Liver (tissue), 9 donors: Measurements from ENCODE around the gene LRATD1. TPM values are rescaled to one million over a fixed set of nuclear protein-coding genes. Genes with fewer than 3 reads are reported as not detected.
A peak's percentile ranks its signal among the peaks of the same experiment; 100 is the strongest.

ENCODE experiments used
- DNase-seq: peaks from one replicate; pipeline ENCODE4 v3.0.0-alpha.2; 2017; ENCODE audit warnings: low spot score
- H3K27ac ChIP-seq, 2 donors: one replicate each; pipeline ENCODE4 v1.7.0; 2013; ENCODE audit warnings: inconsistent platforms in 2 of 2, low read length in 2 of 2, control low read depth in 1 of 2, low read depth in 1 of 2, mild to moderate bottlenecking in 1 of 2
- H3K27me3 ChIP-seq, 4 donors: one replicate each; pipeline versions ENCODE4 v1.6.1 to v1.7.0; 2013; ENCODE audit warnings: low read length in 3 of 4, inconsistent platforms in 1 of 4, mild to moderate bottlenecking in 1 of 4, moderate library complexity in 1 of 4; ENCODE audit not compliant: control insufficient read depth in 4 of 4, insufficient read depth in 4 of 4
- H3K36me3 ChIP-seq, 4 donors: one replicate each; pipeline versions ENCODE4 v1.6.1 to v1.7.0; 2013; ENCODE audit warnings: low read length in 3 of 4, mild to moderate bottlenecking in 3 of 4, low read depth in 1 of 4, moderate library complexity in 1 of 4; ENCODE audit not compliant: control insufficient read depth in 4 of 4, insufficient read depth in 3 of 4
- H3K4me1 ChIP-seq, 4 donors: one replicate each; pipeline versions ENCODE4 v1.6.1 to v1.7.0; 2013; ENCODE audit warnings: low read length in 3 of 4, mild to moderate bottlenecking in 3 of 4, moderate library complexity in 1 of 4; ENCODE audit not compliant: control insufficient read depth in 4 of 4, insufficient read depth in 4 of 4
- H3K4me3 ChIP-seq, 3 donors: one replicate each; pipeline versions ENCODE4 v1.6.1 to v1.7.0; 2013; ENCODE audit warnings: low read length in 3 of 3, control low read depth in 1 of 3, low read depth in 1 of 3, mild to moderate bottlenecking in 1 of 3
- H3K9ac ChIP-seq, 2 donors: one replicate each; pipeline ENCODE4 v1.7.0; 2013; ENCODE audit warnings: low read length in 2 of 2, mild to moderate bottlenecking in 2 of 2, moderate library complexity in 2 of 2, control low read depth in 1 of 2, low read depth in 1 of 2
- H3K9me3 ChIP-seq, 4 donors: one replicate each; pipeline versions ENCODE4 v1.6.1 to v1.7.0; 2013; ENCODE audit warnings: low read length in 3 of 4; ENCODE audit not compliant: control insufficient read depth in 4 of 4
- ATF3 ChIP-seq: IDR thresholded peaks from 2 replicates; pipeline ENCODE4 v1.6.1; 2016; ENCODE audit warnings: antibody characterized with exemption
- FOXA2 ChIP-seq: IDR thresholded peaks from 2 replicates; pipeline ENCODE4 v1.6.1; 2016; ENCODE audit warnings: antibody characterized with exemption
- HNF4A ChIP-seq, 2 donors: conservative IDR thresholded peaks; 2 replicates each; pipeline ENCODE4 v1.6.1; 2016; ENCODE audit warnings: antibody characterized with exemption in 2 of 2, mild to moderate bottlenecking in 2 of 2
- JUND ChIP-seq, 2 donors: IDR thresholded peaks; 2 replicates each; pipeline ENCODE4 v1.6.1; 2016; ENCODE audit warnings: antibody characterized with exemption in 2 of 2
- NR2F2 ChIP-seq: IDR thresholded peaks from 2 replicates; pipeline ENCODE4 v1.6.1; 2016; ENCODE audit warnings: antibody characterized with exemption
- REST ChIP-seq: IDR thresholded peaks from 2 replicates; pipeline ENCODE4 v1.6.1; 2016; ENCODE audit warnings: antibody characterized with exemption, mild to moderate bottlenecking
- SP1 ChIP-seq: IDR thresholded peaks from 2 replicates; pipeline ENCODE4 v1.6.1; 2018; ENCODE audit warnings: antibody characterized with exemption, mild to moderate bottlenecking
- TAF1 ChIP-seq: conservative IDR thresholded peaks from 2 replicates; pipeline ENCODE4 v1.6.1; 2016; ENCODE audit warnings: antibody characterized with exemption, mild to moderate bottlenecking
- YY1 ChIP-seq: IDR thresholded peaks from 2 replicates; pipeline ENCODE4 v1.6.1; 2016; ENCODE audit warnings: antibody characterized with exemption, mild to moderate bottlenecking
- ZBTB33 ChIP-seq: IDR thresholded peaks from 2 replicates; pipeline ENCODE4 v1.6.1; 2016; ENCODE audit warnings: antibody characterized with exemption
- WGBS: extraction: QIAGEN DNeasy Blood & Tissue Kit; methylation state at CpG from one replicate; pipeline ENCODE4 v1.1.7; 2013; 5-methylcytosine and 5-hydroxymethylcytosine counted together
- polyA plus RNA-seq, 2 donors: library from polyadenylated mRNA; stranded (reverse) in 1 of 2; unstranded in 1 of 2; fragments of 200-250 nt in 1 of 2; fragments of >200 nt in 1 of 2; fragmentation: Nextera tagmentation in 1 of 2; extraction: Ambion mirVana in 1 of 2; gene quantifications; one replicate each; pipeline versions ENCODE4 v1.2.1 to v1.2.3, GENCODE V29; 2013 to 2015
- total RNA-seq, 2 donors: library from RNA; depleted of rRNA; stranded (reverse); fragments of >200 nt; gene quantifications; one replicate each; pipeline ENCODE4 v1.2.3, GENCODE V29; 2014
- donor health status: healthy.
- donor health status: healthy.
- donor health status: healthy.
- donor health status: healthy.
- donor health status: healthy.

Gene LRATD1
- total and polyA plus RNA-seq, 4 donors: 0.08 to 3.4 (median 1.8) TPM

- H3K36me3 ChIP-seq: no peaks in the 10 kb centered on the region
- no peak overlapping the region for H3K4me3 ChIP-seq
- H3K27ac ChIP-seq: no peak overlapping the region
- H3K4me1 ChIP-seq: no peaks in the 10 kb centered on the region
- H3K9ac ChIP-seq: no peak overlapping the region
- H3K9me3 ChIP-seq: no peaks in the 10 kb centered on the region
- WGBS: 87% methylated on average over 4 of the region's 4 CpGs
- no peak for DNase-seq
- H3K27me3 ChIP-seq: no peaks in the 10 kb centered on the region
- no peak for TF ChIP-seq ZBTB33
Measured at GRCh38 chr2:14587119-14587518, 45.4 kb upstream of the LRATD1 start.

GRCh38 chr2:14601156-14601770 lies 31.3 kb upstream of the LRATD1 start:
- no peaks in the 10 kb centered on the region for H3K9me3 ChIP-seq
- H3K4me3 ChIP-seq: no peak overlapping the region
- DNase-seq: no peak
- H3K27me3 ChIP-seq: no peaks in the 10 kb centered on the region
- H3K4me1 ChIP-seq: no peaks in the 10 kb centered on the region
- H3K36me3 ChIP-seq: no peaks in the 10 kb centered on the region
- 35% methylated on average over 3 of the region's 3 CpGs for WGBS
- TF ChIP-seq FOXA2 (no peak), HNF4A (conservative IDR thresholded peaks at IDR 0.05) (peak in 1 of 2 donors; percentile 33)
- H3K9ac ChIP-seq: no peak overlapping the region
- no peak overlapping the region for H3K27ac ChIP-seq

- Histone ChIP-seq H3K27me3 (no peaks in the 10 kb centered on the region), H3K27ac (no peak overlapping the region), H3K4me3 (no peak overlapping the region), H3K9me3 (no peaks in the 10 kb centered on the region), H3K9ac (no peak overlapping the region), H3K4me1 (no peaks in the 10 kb centered on the region), H3K36me3 (no peaks in the 10 kb centered on the region)
- 68% methylated on average over 1 of the region's 1 CpG for WGBS
- TF ChIP-seq TAF1: no peak
- no peak for TF ChIP-seq ATF3
- TF ChIP-seq FOXA2: no peak
- no peak for TF ChIP-seq NR2F2
- no peak for TF ChIP-seq YY1
- TF ChIP-seq SP1: no peak
- TF ChIP-seq REST: no peak
- no peak for TF ChIP-seq JUND (IDR thresholded peaks at IDR 0.05)
- DNase-seq: no peak
Measured at GRCh38 chr2:14602309-14602708, 30.2 kb upstream of the LRATD1 start.
